GM23248 (cell line): ENCODE results near the gene ABCF2. TPM values are rescaled to one million over a fixed set of nuclear protein-coding genes. Genes with fewer than 3 reads are reported as not detected.
A peak's percentile ranks its signal among the peaks of the same experiment; 100 is the strongest.

Experiments
- DNase-seq: peaks from one replicate; pipeline ENCODE4 v3.0.0-alpha.2; 2015
- H2AFZ ChIP-seq: fragments of 200-600 bp; sonication (generic); 2 replicates; pipeline ENCODE4 v1.6.1; 2016; ENCODE audit warnings: antibody characterized with exemption
- H3F3A ChIP-seq: fragments of 200-600 bp; sonication (generic); 2 replicates; pipeline ENCODE4 v1.6.1; 2016; ENCODE audit warnings: mild to moderate bottlenecking, antibody characterized with exemption, mixed run types; ENCODE audit not compliant: insufficient read depth
- H3K27ac ChIP-seq: fragments of 200-600 bp; sonication (generic); 2 replicates; pipeline ENCODE4 v1.5.1; 2016; ENCODE audit warnings: mild to moderate bottlenecking
- H3K27me3 ChIP-seq: fragments of 200-600 bp; sonication (generic); replicated peaks from 2 replicates; pipeline ENCODE4 v1.6.1; 2016; ENCODE audit warnings: mild to moderate bottlenecking; ENCODE audit not compliant: insufficient read depth
- H3K36me3 ChIP-seq: fragments of 200-600 bp; sonication (generic); 2 replicates; pipeline ENCODE4 v1.6.1; 2016; ENCODE audit warnings: low read depth, mild to moderate bottlenecking
- H3K4me1 ChIP-seq: fragments of 200-600 bp; sonication (generic); 2 replicates; pipeline ENCODE4 v1.6.1; 2016; ENCODE audit warnings: mild to moderate bottlenecking; ENCODE audit not compliant: insufficient read depth
- H3K4me2 ChIP-seq: fragments of 200-600 bp; sonication (generic); one replicate; pipeline ENCODE4 v1.6.1; 2016; ENCODE audit warnings: mild to moderate bottlenecking; ENCODE audit not compliant: unreplicated experiment
- H3K4me3 ChIP-seq: fragments of 200-600 bp; sonication (generic); 2 replicates; pipeline ENCODE4 v1.5.1; 2016; ENCODE audit warnings: mild to moderate bottlenecking
- H3K79me2 ChIP-seq: fragments of 200-600 bp; sonication (generic); 2 replicates; pipeline ENCODE4 v1.6.1; 2016; ENCODE audit warnings: mild to moderate bottlenecking; ENCODE audit not compliant: insufficient read depth
- H3K9ac ChIP-seq: fragments of 200-600 bp; sonication (generic); 2 replicates; pipeline ENCODE4 v1.6.1; 2016; ENCODE audit warnings: mild to moderate bottlenecking
- H3K9me2 ChIP-seq: fragments of 200-600 bp; sonication (generic); 2 replicates; pipeline ENCODE4 v1.6.1; 2016; ENCODE audit warnings: mixed run types, mild to moderate bottlenecking, moderate library complexity; ENCODE audit not compliant: insufficient read depth
- H3K9me3 ChIP-seq: fragments of 200-600 bp; sonication (generic); one replicate; pipeline ENCODE4 v1.6.1; 2017; ENCODE audit warnings: low read depth
- H4K20me1 ChIP-seq: fragments of 200-600 bp; sonication (generic); 2 replicates; pipeline ENCODE4 v1.6.0; 2016; ENCODE audit not compliant: insufficient read depth
- EZH2 ChIP-seq: fragments of 200-600 bp; sonication (generic); IDR thresholded peaks from 2 replicates; pipeline ENCODE4 v1.6.1; 2018; ENCODE audit warnings: antibody characterized with exemption, mild to moderate bottlenecking; ENCODE audit not compliant: insufficient read depth, poor library complexity, severe bottlenecking
- EZH2phosphoT487 ChIP-seq: fragments of 200-600 bp; sonication (generic); IDR thresholded peaks from 2 replicates; pipeline ENCODE4 v1.6.1; 2018; ENCODE audit warnings: antibody characterized with exemption, moderate library complexity, mild to moderate bottlenecking, low read depth; ENCODE audit not compliant: insufficient read depth
- WGBS, 2 experiments: methylation state at CpG; one replicate each; pipeline ENCODE4 v1.1.6; 2015 to 2017; ENCODE audit warnings: low lambda C conversion rate in 2 of 2, low coverage in 1 of 2; ENCODE audit errors: missing lambda C conversion rate in 2 of 2; 5-methylcytosine and 5-hydroxymethylcytosine counted together
- in situ Hi-C: fragments of 300-500 bp; cut with MboI; formaldehyde crosslinking; loops from 2 replicates; pipeline ENCODE4 v1.15.0; 2020
- polyA plus RNA-seq: library from polyadenylated mRNA; unstranded; fragments of >200 nt; fragmentation: Nextera tagmentation; extraction: Ambion mirVana; gene quantifications from 2 replicates; pipeline ENCODE4 v1.2.1, GENCODE V29; 2016
- total RNA-seq: library from RNA; depleted of rRNA; stranded (reverse); fragments of >200 nt; shearing (Covaris generic); gene quantifications from 2 replicates; pipeline ENCODE4 v1.2.3, GENCODE V29; 2014

The ABCF2 gene
- total and polyA plus RNA-seq, 2 experiments from 2014 or later: 40.7 to 74.9 TPM

DNA sequence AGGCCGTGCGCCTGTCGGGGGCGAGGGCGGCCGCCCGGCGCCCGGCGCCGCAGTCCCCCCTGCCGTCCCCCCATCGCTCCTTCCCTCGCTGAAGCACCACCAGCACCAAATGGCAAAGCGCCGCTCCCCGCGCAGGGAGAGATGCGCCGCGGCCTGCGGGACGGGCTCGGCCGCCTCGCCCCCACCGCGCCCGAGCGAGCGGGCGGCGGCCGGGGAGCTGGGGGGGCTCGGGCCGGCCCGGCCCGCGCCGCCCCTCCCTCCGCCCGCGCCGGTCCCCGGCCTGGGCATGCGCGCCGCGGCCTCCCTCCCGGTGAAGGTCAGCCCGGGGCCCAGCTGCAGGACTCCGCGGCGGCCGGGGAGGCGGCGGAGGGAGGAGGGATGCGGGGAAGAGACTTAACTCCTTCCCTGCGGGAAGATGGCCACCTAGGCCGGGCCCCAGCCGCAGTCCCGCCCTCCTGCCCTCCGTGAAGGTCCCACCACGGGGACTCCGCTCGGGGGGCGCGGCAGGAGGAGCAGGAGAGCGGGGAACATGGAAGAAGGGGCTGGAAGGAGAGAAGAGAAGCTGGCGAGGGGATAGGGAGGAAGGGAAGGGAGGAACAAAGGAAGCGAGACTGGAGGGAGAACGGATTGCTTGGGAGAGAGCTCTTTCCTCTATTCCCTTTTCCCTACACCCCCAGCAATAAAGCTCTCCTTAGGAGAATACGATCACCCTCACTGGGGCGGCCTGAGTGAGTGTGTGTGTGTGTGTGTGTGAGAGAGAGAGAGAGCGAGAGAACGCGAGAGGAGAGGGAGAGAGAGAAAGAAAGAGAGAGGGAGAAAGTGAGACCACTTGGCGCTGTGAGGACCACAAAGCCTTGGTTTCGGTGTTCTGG is 24.9 kb upstream of the ABCF2 start:
- Histone ChIP-seq H3K27ac (peak overlapping the region; percentile 76), H3K4me1 (peaks cover 13% of the 10 kb centered on the region; the same call in 1 of the 2 replicates), H3K4me3 (peak overlapping the region; percentile 98), H3K9me3 (no peaks in the 10 kb centered on the region), H2AFZ (peak overlapping the region; percentile 93), H3K36me3 (no peaks in the 10 kb centered on the region), H4K20me1 (no peaks in the 10 kb centered on the region), H3K79me2 (no peaks in the 10 kb centered on the region), H3F3A (no peaks in the 10 kb centered on the region; the same call in 1 of the 2 replicates), H3K27me3 (peaks cover 2% of the 10 kb centered on the region), H3K9ac (peak overlapping the region; percentile 90), H3K9me2 (no peaks in the 10 kb centered on the region), H3K4me2 (peak overlapping the region; percentile 100)
- DNase-seq: peak; percentile 84
- 1% methylated on average over 21 to 29 of the region's 79 CpGs for WGBS, 2 experiments
- no peak for TF ChIP-seq EZH2phosphoT487
- no peak for TF ChIP-seq EZH2
- in situ Hi-C loops: no loop called here

DNA sequence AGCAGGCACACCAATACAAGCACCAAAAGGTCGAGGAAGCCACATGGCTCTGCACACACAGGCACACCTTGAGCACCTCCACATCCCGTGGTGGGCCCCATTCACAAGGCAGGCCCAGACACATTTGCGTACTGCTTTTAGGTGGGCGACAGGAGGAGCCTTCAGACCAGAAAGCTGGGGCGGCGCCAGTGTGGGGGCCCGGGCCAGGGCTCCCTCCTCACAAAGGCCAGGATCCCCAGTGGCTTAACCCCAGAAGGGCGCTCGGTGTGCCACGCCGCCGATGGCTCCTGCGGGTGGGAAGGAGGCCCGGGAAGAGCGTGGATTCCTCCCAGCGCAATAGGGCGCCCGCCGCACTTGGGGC is 24.3 kb upstream of the ABCF2 start:
- in situ Hi-C loops: no loop called here
- TF ChIP-seq EZH2phosphoT487: no peak
- TF ChIP-seq EZH2: no peak
- H3K4me2 ChIP-seq: peak overlapping the region; percentile 86
- H3K79me2 ChIP-seq: no peaks in the 10 kb centered on the region
- no peaks in the 10 kb centered on the region for H3K36me3 ChIP-seq
- no peaks in the 10 kb centered on the region for H3K27me3 ChIP-seq
- H3F3A ChIP-seq: no peaks in the 10 kb centered on the region; the same call in 1 of the 2 replicates
- H3K27ac ChIP-seq: peak overlapping the region; percentile 45
- peak overlapping the region; percentile 90 for H3K9ac ChIP-seq
- H3K9me3 ChIP-seq: no peaks in the 10 kb centered on the region
- H2AFZ ChIP-seq: peak overlapping the region; percentile 77
- H3K4me3 ChIP-seq: peak overlapping the region; percentile 98
- H4K20me1 ChIP-seq: no peaks in the 10 kb centered on the region
- 4% methylated on average over 18 to 19 of the region's 19 CpGs for WGBS, 2 experiments
- H3K4me1 ChIP-seq: peaks cover 13% of the 10 kb centered on the region; the same call in 1 of the 2 replicates
- no peak for DNase-seq
- H3K9me2 ChIP-seq: no peaks in the 10 kb centered on the region

DNA sequence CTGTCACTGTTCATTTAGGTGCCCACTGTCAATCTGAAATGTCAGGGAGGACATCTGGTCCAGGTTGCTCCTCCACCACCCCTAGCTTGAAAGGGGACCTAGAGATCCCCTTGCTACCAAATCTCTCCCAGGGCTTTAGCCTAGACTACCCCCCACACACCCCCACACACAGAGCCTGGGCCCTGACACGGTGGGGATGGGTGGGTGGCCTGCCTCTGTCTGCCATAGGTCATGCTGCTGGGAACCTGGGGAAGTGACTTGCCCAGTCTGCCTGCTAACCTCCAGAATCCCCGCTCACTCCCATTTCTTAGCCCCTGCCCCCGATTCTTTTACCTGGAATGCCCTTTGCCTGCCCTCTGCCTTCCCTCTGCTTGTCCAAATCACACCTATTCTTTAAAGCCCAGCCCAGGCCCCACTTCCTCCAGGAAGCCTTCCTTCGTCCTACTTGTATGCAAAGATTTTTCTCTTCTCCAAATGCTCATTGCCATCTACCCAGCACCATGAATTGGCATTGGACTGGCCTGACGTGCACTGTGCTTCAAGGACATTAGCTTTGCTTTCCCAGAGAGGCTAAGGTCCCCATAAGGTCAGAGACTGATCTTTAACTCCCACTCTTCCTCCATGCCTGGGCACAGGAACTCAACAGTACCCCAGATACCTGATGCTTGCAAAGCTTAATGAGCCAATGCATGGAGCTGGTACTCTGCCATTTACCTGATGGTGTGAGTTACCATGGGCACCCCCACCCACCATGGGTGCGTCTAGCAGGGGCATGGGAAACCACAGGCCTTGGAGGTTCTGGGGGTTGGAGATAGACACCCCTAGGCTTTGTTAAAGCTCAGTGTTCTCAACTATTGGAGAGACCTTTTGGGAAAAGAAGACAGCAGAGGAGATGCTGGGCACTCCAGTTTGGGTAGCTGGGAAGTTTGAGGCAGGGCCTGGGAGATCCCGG is 23.5 kb upstream of the ABCF2 start:
- H3K4me1 ChIP-seq: peaks cover 13% of the 10 kb centered on the region; the same call in 1 of the 2 replicates
- H3K27ac ChIP-seq: no peak overlapping the region
- peak overlapping the region; percentile 91 for H3K4me2 ChIP-seq
- no peaks in the 10 kb centered on the region; the same call in 1 of the 2 replicates for H3F3A ChIP-seq
- H3K79me2 ChIP-seq: no peaks in the 10 kb centered on the region
- peak overlapping the region; percentile 98; the same call in 1 of the 2 replicates for H3K4me3 ChIP-seq
- no peaks in the 10 kb centered on the region for H3K9me3 ChIP-seq
- no peak overlapping the region for H2AFZ ChIP-seq
- in situ Hi-C loops: no loop called here
- H4K20me1 ChIP-seq: no peaks in the 10 kb centered on the region
- H3K9me2 ChIP-seq: no peaks in the 10 kb centered on the region
- H3K9ac ChIP-seq: peak overlapping the region; percentile 90; the same call in 1 of the 2 replicates
- 72 to 73% methylated on average over 7 of the region's 7 CpGs for WGBS, 2 experiments
- H3K27me3 ChIP-seq: no peaks in the 10 kb centered on the region
- DNase-seq: no peak
- no peaks in the 10 kb centered on the region for H3K36me3 ChIP-seq
- TF ChIP-seq EZH2 (no peak), EZH2phosphoT487 (no peak)

DNA sequence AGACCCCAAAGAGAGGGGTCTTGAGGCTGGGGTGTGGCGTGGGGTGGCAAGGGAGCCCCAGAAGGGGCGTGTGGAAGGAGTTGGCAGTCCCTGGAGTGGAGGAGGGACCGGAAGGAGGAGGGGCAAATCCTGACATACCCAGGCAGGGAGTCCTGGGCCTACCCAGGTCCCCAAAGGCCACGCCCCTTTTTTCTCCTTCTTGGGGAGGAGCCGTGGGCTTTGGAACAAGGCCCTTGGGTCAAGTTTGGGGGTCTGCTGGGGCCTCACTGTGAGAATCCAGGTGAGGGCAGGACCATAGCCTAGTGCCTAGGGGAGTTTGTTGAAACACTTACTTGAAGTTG is 22.7 kb upstream of the ABCF2 start:
- Histone ChIP-seq H3K27ac (peak overlapping the region; percentile 82), H3K4me1 (peaks cover 13% of the 10 kb centered on the region; the same call in 1 of the 2 replicates)
- peak; percentile 75 for DNase-seq

More for the DNA sequence above, 22.7 kb upstream of the ABCF2 start:
- Histone ChIP-seq H3K9me2 (no peaks in the 10 kb centered on the region), H3K36me3 (no peaks in the 10 kb centered on the region), H3K4me2 (peak overlapping the region; percentile 91), H4K20me1 (no peaks in the 10 kb centered on the region), H3F3A (no peaks in the 10 kb centered on the region; the same call in 1 of the 2 replicates), H3K9me3 (no peaks in the 10 kb centered on the region), H2AFZ (peak overlapping the region; percentile 74), H3K79me2 (no peaks in the 10 kb centered on the region), H3K4me3 (peak overlapping the region; percentile 91), H3K9ac (peak overlapping the region; percentile 87), H3K27me3 (no peaks in the 10 kb centered on the region)
- in situ Hi-C loops: no loop called here
- no peak for TF ChIP-seq EZH2
- no peak for TF ChIP-seq EZH2phosphoT487
- WGBS, 2 experiments: 4 to 7% methylated on average over 2 to 5 of the region's 5 CpGs
